ENCODE data around the gene PMFBP1. TPM values are rescaled to one million over a fixed set of nuclear protein-coding genes. Genes with fewer than 3 reads are reported as not detected.

The PMFBP1 gene
- total RNA-seq, 5 donors from 2014 or later (not counting 1 experiment from before 2014, with no cell fraction given), result 0.23 to 3.2 (median 1.1) TPM

- Mint-ChIP-seq H3K4me1 (no peaks in the 10 kb centered on the region), H3K4me3 (no peak overlapping the region), H3K9me3 (no peaks in the 10 kb centered on the region), H3K27me3 (no peaks in the 10 kb centered on the region), H3K36me3 (peaks cover 89% of the 10 kb centered on the region), H3K27ac (no peak overlapping the region)
- no peak overlapping the region for H3K4me3 ChIP-seq (ENCODE audit: control insufficient read depth in 1 of 2, extremely low read depth in 1 of 2, low read length in 1 of 2)
- WGBS (ENCODE audit: insufficient coverage), result 94% methylated on average over 15 of the region's 16 CpGs
- no peaks in the 10 kb centered on the region for H3K9me3 ChIP-seq
- DNase-seq (no peak), ATAC-seq (replicated peaks in 1 of 4) (no peak)
- peaks cover 47 to 89% of the 10 kb centered on the region in 2 donors for H3K36me3 ChIP-seq (ENCODE audit: control insufficient read depth in 2 of 2, extremely low read depth in 1 of 2, insufficient read depth in 1 of 2, low read length in 1 of 2)
- no peaks in the 10 kb centered on the region for H3K4me1 ChIP-seq (ENCODE audit: control insufficient read depth in 1 of 2, extremely low read depth in 1 of 2, insufficient read depth in 2 of 2, low read length in 2 of 2)
- ChIA-PET CTCF (no interaction called here), POLR2A (no interaction called here)
- no peaks in the 10 kb centered on the region for H3K27me3 ChIP-seq (replicated peaks in 1 of 2; ENCODE audit: control insufficient read depth in 2 of 2, extremely low read depth in 1 of 2, insufficient read depth in 2 of 2, low read length in 1 of 2)
- no peak overlapping the region for H3K27ac ChIP-seq (ENCODE audit: low read length)
Observed at GRCh38 chr16:72108353-72109102, 63.4 kb downstream of the PMFBP1 start.

GRCh38 chr16:72107371-72107770 is 64.6 kb downstream of the PMFBP1 start:
- Mint-ChIP-seq H3K27me3 (no peaks in the 10 kb centered on the region), H3K27ac (no peak overlapping the region), H3K9me3 (no peaks in the 10 kb centered on the region), H3K36me3 (peaks cover 90% of the 10 kb centered on the region), H3K4me3 (no peak overlapping the region), H3K4me1 (no peaks in the 10 kb centered on the region)
- ChIA-PET POLR2A (interaction anchor here in 1 of 2 donors (0.6 kb wide), 1 partner anchor 284 kb away, joined by 3 read pairs; no protein-coding TSS in a partner anchor), CTCF (no interaction called here)
- no peaks in the 10 kb centered on the region for H3K9me3 ChIP-seq
- H3K36me3 ChIP-seq (ENCODE audit: control insufficient read depth in 2 of 2, extremely low read depth in 1 of 2, insufficient read depth in 1 of 2, low read length in 1 of 2), result peaks cover 51 to 98% of the 10 kb centered on the region in 2 donors
- no peak overlapping the region for H3K27ac ChIP-seq (ENCODE audit: low read length)
- H3K4me3 ChIP-seq (ENCODE audit: control insufficient read depth in 1 of 2, extremely low read depth in 1 of 2, low read length in 1 of 2), result no peak overlapping the region
- ATAC-seq (replicated peaks in 1 of 4) (no peak), DNase-seq (no peak)
- no peaks in the 10 kb centered on the region for H3K4me1 ChIP-seq (ENCODE audit: control insufficient read depth in 1 of 2, extremely low read depth in 1 of 2, insufficient read depth in 2 of 2, low read length in 2 of 2)
- WGBS (ENCODE audit: insufficient coverage), result 98% methylated on average over 17 of the region's 17 CpGs
- no peaks in the 10 kb centered on the region for H3K27me3 ChIP-seq (replicated peaks in 1 of 2; ENCODE audit: control insufficient read depth in 2 of 2, extremely low read depth in 1 of 2, insufficient read depth in 2 of 2, low read length in 1 of 2)

- Histone ChIP-seq H3K4me3 (ENCODE audit: control insufficient read depth in 1 of 2, extremely low read depth in 1 of 2, low read length in 1 of 2) (no peak overlapping the region), H3K9me3 (no peaks in the 10 kb centered on the region), H3K36me3 (ENCODE audit: control insufficient read depth in 2 of 2, extremely low read depth in 1 of 2, insufficient read depth in 1 of 2, low read length in 1 of 2) (peaks cover 47 to 98% of the 10 kb centered on the region in 2 donors), H3K27ac (ENCODE audit: low read length) (no peak overlapping the region), H3K27me3 (replicated peaks in 1 of 2; ENCODE audit: control insufficient read depth in 2 of 2, extremely low read depth in 1 of 2, insufficient read depth in 2 of 2, low read length in 1 of 2) (no peaks in the 10 kb centered on the region), H3K4me1 (ENCODE audit: control insufficient read depth in 1 of 2, extremely low read depth in 1 of 2, insufficient read depth in 2 of 2, low read length in 2 of 2) (no peaks in the 10 kb centered on the region)
- no peaks in the 10 kb centered on the region for H3K9me3 Mint-ChIP-seq
- ATAC-seq (replicated peaks in 1 of 4), result no peak
- H3K27ac Mint-ChIP-seq, result no peak overlapping the region
- CTCF ChIA-PET, result interaction anchor here in 1 of 2 donors (0.6 kb wide), 1 partner anchor 10 kb away, joined by 3 read pairs; no protein-coding TSS in a partner anchor
- H3K4me3 Mint-ChIP-seq, result no peak overlapping the region
- no peaks in the 10 kb centered on the region for H3K27me3 Mint-ChIP-seq
- POLR2A ChIA-PET, result interaction anchor here in 1 of 2 donors (0.6 kb wide), 1 partner anchor 817 kb away, joined by 3 read pairs; the partner anchor contains the start of gene CMTR2
- H3K36me3 Mint-ChIP-seq, result peaks cover 90% of the 10 kb centered on the region
- DNase-seq, result no peak
- H3K4me1 Mint-ChIP-seq, result no peaks in the 10 kb centered on the region
- 99% methylated on average over 6 of the region's 12 CpGs for WGBS (ENCODE audit: insufficient coverage)
Observed at GRCh38 chr16:72105978-72106377, 66.0 kb downstream of the PMFBP1 start.

GRCh38 chr16:72104905-72105304 is 67.0 kb downstream of the PMFBP1 start:
- CTCF ChIA-PET, result no interaction called here
- Mint-ChIP-seq H3K27me3 (no peaks in the 10 kb centered on the region), H3K27ac (no peak overlapping the region), H3K36me3 (peaks cover 84% of the 10 kb centered on the region), H3K9me3 (no peaks in the 10 kb centered on the region), H3K4me3 (no peak overlapping the region), H3K4me1 (no peaks in the 10 kb centered on the region)
- no peak overlapping the region for H3K27ac ChIP-seq (ENCODE audit: low read length)
- no peaks in the 10 kb centered on the region for H3K27me3 ChIP-seq (replicated peaks in 1 of 2; ENCODE audit: control insufficient read depth in 2 of 2, extremely low read depth in 1 of 2, insufficient read depth in 2 of 2, low read length in 1 of 2)
- DNase-seq (no peak), ATAC-seq (replicated peaks in 1 of 4) (no peak)
- 99% methylated on average over 7 of the region's 9 CpGs for WGBS (ENCODE audit: insufficient coverage)
- POLR2A ChIA-PET, result no interaction called here
- peaks cover 51 to 98% of the 10 kb centered on the region in 2 donors for H3K36me3 ChIP-seq (ENCODE audit: control insufficient read depth in 2 of 2, extremely low read depth in 1 of 2, insufficient read depth in 1 of 2, low read length in 1 of 2)
- H3K9me3 ChIP-seq, result no peaks in the 10 kb centered on the region
- no peak overlapping the region for H3K4me3 ChIP-seq (ENCODE audit: control insufficient read depth in 1 of 2, extremely low read depth in 1 of 2, low read length in 1 of 2)
- no peaks in the 10 kb centered on the region for H3K4me1 ChIP-seq (ENCODE audit: control insufficient read depth in 1 of 2, extremely low read depth in 1 of 2, insufficient read depth in 2 of 2, low read length in 2 of 2)

- no peak for DNase-seq
- no peak overlapping the region for H3K27ac Mint-ChIP-seq
- H3K4me1 ChIP-seq (ENCODE audit: control insufficient read depth in 1 of 2, extremely low read depth in 1 of 2, insufficient read depth in 2 of 2, low read length in 2 of 2), result no peaks in the 10 kb centered on the region
- no peak overlapping the region for H3K4me3 Mint-ChIP-seq
- ATAC-seq (replicated peaks in 1 of 4), result no peak
- ChIA-PET CTCF (no interaction called here), POLR2A (no interaction called here)
- H3K9me3 ChIP-seq, result no peaks in the 10 kb centered on the region
- H3K36me3 ChIP-seq (ENCODE audit: control insufficient read depth in 2 of 2, extremely low read depth in 1 of 2, insufficient read depth in 1 of 2, low read length in 1 of 2), result peaks cover 42 to 97% of the 10 kb centered on the region in 2 donors
- 96% methylated on average over 5 of the region's 10 CpGs for WGBS (ENCODE audit: insufficient coverage)
- no peaks in the 10 kb centered on the region for H3K27me3 ChIP-seq (replicated peaks in 1 of 2; ENCODE audit: control insufficient read depth in 2 of 2, extremely low read depth in 1 of 2, insufficient read depth in 2 of 2, low read length in 1 of 2)
- H3K36me3 Mint-ChIP-seq, result peaks cover 81% of the 10 kb centered on the region
- H3K27ac ChIP-seq (ENCODE audit: low read length), result no peak overlapping the region
- H3K27me3 Mint-ChIP-seq, result no peaks in the 10 kb centered on the region
- H3K4me3 ChIP-seq (ENCODE audit: control insufficient read depth in 1 of 2, extremely low read depth in 1 of 2, low read length in 1 of 2), result no peak overlapping the region
- H3K9me3 Mint-ChIP-seq, result no peaks in the 10 kb centered on the region
- peaks cover 7 to 12% (median 8%) of the 10 kb centered on the region in 3 donors for H3K4me1 Mint-ChIP-seq
Observed at GRCh38 chr16:72101195-72101594, 70.8 kb downstream of the PMFBP1 start.

GRCh38 chr16:72099377-72099818 is 72.6 kb downstream of the PMFBP1 start:
- H3K9me3 ChIP-seq, result no peaks in the 10 kb centered on the region
- H3K4me1 ChIP-seq (ENCODE audit: control insufficient read depth in 1 of 2, extremely low read depth in 1 of 2, insufficient read depth in 2 of 2, low read length in 2 of 2), result peaks cover 8 to 10% of the 10 kb centered on the region in 2 experiments
- Mint-ChIP-seq H3K27me3 (no peaks in the 10 kb centered on the region), H3K4me1 (peaks cover 24 to 29% (median 24%) of the 10 kb centered on the region in 3 donors), H3K36me3 (peaks cover 68% of the 10 kb centered on the region), H3K4me3 (no peak overlapping the region), H3K27ac (no peak overlapping the region), H3K9me3 (no peaks in the 10 kb centered on the region)
- H3K27ac ChIP-seq (ENCODE audit: low read length), result no peak overlapping the region
- 87% methylated on average over 11 of the region's 12 CpGs for WGBS (ENCODE audit: insufficient coverage)
- CTCF ChIA-PET, result interaction anchor here in 1 of 2 donors (0.6 kb wide), 1 partner anchor 810 kb away, joined by 3 read pairs; the partner anchor contains the start of gene CMTR2
- H3K4me3 ChIP-seq (ENCODE audit: control insufficient read depth in 1 of 2, extremely low read depth in 1 of 2, low read length in 1 of 2), result no peak overlapping the region
- POLR2A ChIA-PET, result no interaction called here
- DNase-seq, result peak in 26 of 35 experiments; percentile 4 to 61 (median 24)
- peak; percentile 60 to 84 (median 76) for ATAC-seq (replicated peaks in 1 of 4)
- no peaks in the 10 kb centered on the region for H3K27me3 ChIP-seq (replicated peaks in 1 of 2; ENCODE audit: control insufficient read depth in 2 of 2, extremely low read depth in 1 of 2, insufficient read depth in 2 of 2, low read length in 1 of 2)
- peaks cover 29 to 83% of the 10 kb centered on the region in 2 donors for H3K36me3 ChIP-seq (ENCODE audit: control insufficient read depth in 2 of 2, extremely low read depth in 1 of 2, insufficient read depth in 1 of 2, low read length in 1 of 2)

All from T-cell (primary cell).